Measurements from ENCODE around the gene SYNPO2.

GRCh38 chr4:119035951-119036737 is 147.5 kb downstream of the SYNPO2 start:
- TF ChIP-seq CTCF (IDR thresholded peaks at IDR 0.05) (no peak), POLR2A (IDR thresholded peaks at IDR 0.05) (no peak)
